Measurements from ENCODE around the gene IDE.

GRCh38 chr10:92552310-92552709 lies 21.6 kb downstream of the IDE start:
- no peak for TF ChIP-seq CTCF (IDR thresholded peaks at IDR 0.05; ENCODE audit: insufficient read depth, low read length, poor library complexity, severe bottlenecking)
- no peak for TF ChIP-seq EZH2phosphoT487 (conservative IDR thresholded peaks at IDR 0.05; ENCODE audit: low read length)
